Stimulated activated CD8-positive, alpha-beta memory T cell treated with anti-CD3 and anti-CD28 coated beads, Interleukin-15, amount 100 ng/mL, for 4 hours (primary cell): Measurements from ENCODE around the gene SLC25A4.

Source experiments
- DNase-seq, 2 donors: peaks; one replicate each; pipeline ENCODE4 v3.0.0-alpha.2; 2020; ENCODE audit warnings: low read depth in 2 of 2

The SLC25A4 gene

DNA sequence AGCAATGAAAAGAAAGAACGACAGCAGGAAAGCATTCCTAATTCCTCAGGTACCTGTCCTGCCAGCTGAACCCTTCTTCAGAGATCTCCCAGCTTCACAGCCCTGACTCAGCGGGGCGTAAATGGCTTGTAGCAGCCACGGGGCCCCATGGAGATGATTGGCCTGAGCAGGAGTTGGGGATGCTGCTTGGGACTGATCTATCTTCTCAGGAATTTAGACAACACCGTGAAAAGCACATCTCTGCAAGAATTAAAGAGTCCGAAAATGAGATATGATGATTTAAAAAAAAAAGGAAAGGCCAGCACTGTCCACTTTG, 22.5 kb upstream of the SLC25A4 start:
- DNase-seq, result no peak

- no peak for DNase-seq
Measured at GRCh38 chr4:185122681-185123345, 20.3 kb upstream of the SLC25A4 start.

DNA sequence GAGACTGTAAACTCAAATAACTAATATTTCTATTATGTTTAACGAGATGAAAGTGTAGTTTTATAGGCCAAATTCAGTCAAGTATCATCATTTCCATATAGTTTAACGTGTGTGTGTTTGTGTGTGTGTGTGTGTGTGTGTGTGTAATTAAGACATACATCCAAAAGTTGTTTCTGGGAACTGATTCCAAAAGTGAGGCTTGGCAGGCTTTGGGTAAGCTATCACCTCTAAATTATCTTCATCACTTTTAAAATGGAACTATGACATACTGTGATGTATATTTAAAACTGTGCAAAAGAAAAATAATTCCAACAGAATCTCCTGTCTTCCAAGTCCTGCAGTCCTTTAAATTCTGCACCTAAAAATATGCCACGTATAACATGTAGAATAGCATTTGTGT, 19.1 kb upstream of the SLC25A4 start:
- no peak for DNase-seq

GRCh38 chr4:185127021-185127925, 15.8 kb upstream of the SLC25A4 start:
- DNase-seq, result no peak

GRCh38 chr4:185128272-185129119, 14.6 kb upstream of the SLC25A4 start:
- no peak for DNase-seq

- DNase-seq, result no peak
Measured at GRCh38 chr4:185134307-185134869, 8.7 kb upstream of the SLC25A4 start.

DNA sequence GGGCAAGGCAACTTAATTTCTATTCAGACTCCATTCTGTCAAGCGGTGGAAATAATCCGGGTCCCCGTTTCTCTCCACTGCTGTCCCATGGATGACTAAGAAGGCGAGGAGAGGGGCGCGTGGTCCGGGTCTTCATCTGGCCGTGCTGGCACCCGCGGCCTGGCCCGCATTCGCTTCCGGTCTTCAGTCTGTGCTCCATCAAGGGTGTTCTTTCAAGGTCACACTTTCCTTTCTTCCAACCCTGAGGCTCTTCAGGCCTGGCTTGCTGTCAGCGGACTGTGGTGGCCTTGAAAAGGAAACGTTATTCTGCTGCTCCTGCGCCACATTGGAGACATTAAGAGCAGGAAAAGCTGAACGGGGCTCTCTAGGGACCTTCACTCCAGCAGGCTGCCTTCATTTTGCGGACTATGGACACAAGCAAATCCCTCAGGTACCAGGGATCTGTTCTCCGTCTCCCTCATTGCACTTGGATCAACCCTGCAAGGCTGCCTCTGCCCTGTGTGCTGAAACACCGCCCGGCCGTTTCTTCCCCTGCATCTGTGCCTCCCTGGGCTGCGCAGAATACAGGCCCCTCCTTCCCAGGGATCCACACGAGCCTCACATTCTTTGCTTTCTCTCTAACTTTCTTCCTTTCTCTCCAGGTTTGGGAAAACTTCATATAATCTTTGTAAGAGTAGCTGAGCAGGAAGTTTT, 5.7 kb upstream of the SLC25A4 start:
- DNase-seq, result no peak

DNA sequence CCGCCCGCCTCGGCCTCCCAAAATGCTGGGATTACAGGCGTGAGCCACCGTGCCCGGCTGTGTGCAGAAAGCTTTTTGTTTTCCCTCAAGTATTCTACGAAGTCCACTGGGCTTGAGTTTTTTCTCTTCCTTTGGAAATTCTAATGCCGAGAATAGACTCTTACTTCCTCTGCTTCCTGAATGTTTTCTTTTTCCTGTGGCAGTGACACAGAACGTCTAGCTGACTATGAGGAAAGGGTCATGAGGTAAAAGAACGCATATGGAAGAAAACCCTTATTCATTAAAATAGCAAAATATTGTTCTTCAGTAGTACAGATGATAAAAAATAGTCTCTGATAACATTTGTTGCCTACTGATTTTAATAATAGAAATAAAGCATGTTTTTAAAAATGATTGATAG, 4.9 kb upstream of the SLC25A4 start:
- no peak for DNase-seq

- DNase-seq, result no peak
Measured at GRCh38 chr4:185139736-185140135, 3.3 kb upstream of the SLC25A4 start.

GRCh38 chr4:185141777-185142176, 1.3 kb upstream of the SLC25A4 start:
- no peak for DNase-seq

GRCh38 chr4:185142564-185142911, 528 bp upstream of the SLC25A4 start:
- DNase-seq, result no peak

GRCh38 chr4:185143601-185143969, 519 bp downstream of the SLC25A4 start:
- no peak for DNase-seq

DNA sequence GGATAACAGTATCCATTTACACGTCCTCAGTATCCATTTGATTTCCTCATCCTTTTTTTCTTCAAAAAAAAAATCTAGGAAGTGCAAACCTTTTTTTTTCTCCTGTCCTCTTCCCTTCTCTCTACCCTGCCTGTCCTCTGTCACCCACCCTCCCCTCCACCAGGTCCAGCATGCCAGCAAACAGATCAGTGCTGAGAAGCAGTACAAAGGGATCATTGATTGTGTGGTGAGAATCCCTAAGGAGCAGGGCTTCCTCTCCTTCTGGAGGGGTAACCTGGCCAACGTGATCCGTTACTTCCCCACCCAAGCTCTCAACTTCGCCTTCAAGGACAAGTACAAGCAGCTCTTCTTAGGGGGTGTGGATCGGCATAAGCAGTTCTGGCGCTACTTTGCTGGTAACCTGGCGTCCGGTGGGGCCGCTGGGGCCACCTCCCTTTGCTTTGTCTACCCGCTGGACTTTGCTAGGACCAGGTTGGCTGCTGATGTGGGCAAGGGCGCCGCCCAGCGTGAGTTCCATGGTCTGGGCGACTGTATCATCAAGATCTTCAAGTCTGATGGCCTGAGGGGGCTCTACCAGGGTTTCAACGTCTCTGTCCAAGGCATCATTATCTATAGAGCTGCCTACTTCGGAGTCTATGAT, 1.7 kb downstream of the SLC25A4 start:
- DNase-seq, result no peak

DNA sequence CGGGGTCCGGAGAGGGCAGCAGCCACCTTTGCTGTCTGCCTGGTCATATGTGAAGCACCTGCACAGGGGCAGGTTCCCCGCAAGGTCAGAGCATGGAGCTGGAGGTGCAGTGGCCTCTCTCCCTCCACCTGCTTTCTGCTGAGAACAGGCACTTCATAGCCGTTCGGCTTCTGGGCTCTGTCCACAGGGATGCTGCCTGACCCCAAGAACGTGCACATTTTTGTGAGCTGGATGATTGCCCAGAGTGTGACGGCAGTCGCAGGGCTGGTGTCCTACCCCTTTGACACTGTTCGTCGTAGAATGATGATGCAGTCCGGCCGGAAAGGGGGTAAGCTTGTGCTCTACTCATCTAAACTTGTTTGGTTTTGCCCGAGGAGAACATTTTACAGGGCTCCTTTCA, 2.5 kb downstream of the SLC25A4 start:
- DNase-seq, result no peak

- DNase-seq, result no peak
Measured at GRCh38 chr4:185149392-185149791, 6.3 kb downstream of the SLC25A4 start.

DNA sequence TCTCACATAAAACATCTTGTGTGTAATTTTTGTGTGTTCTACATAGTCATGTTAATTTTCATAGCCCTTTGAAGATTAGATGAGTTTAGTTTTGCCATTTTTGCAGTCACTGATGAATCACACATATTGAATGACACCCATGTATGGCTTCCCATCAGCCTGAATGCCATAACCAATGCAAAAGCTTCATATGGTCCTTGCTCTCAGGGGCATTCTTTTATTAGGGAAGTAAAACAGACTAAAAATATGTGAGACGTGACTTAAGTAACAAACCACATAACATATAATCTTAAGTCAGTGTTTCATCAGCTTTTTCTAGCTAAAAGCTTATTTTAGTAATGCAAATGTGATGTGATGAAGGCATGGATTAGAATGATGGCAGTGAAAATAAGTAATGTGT, 8.2 kb downstream of the SLC25A4 start:
- no peak for DNase-seq

DNA sequence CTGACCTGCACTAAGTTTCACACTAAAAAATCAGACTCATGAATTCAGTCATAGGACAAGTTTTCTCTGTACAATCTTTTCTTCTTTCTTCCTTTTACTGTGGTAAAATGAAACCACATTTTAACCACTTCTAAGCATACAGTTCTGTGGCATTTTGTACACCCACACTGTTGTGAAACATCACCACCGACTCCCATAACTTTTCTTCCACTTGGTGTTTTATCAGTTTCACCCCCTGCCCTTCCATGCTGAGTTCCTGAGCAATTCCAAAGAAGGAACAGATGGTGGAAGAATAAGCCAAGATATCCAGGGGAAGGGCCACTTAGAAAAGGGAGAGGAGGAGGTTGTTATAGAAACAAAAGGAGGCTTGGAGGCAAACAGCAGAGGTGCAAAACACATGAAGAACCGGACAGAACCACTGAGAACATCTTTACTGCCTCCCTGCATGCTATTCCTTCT, 22.6 kb downstream of the SLC25A4 start:
- no peak for DNase-seq

GRCh38 chr4:185167234-185167633, 24.2 kb downstream of the SLC25A4 start:
- no peak for DNase-seq

- DNase-seq, result no peak
Measured at GRCh38 chr4:185171373-185172071, 28.5 kb downstream of the SLC25A4 start.

DNA sequence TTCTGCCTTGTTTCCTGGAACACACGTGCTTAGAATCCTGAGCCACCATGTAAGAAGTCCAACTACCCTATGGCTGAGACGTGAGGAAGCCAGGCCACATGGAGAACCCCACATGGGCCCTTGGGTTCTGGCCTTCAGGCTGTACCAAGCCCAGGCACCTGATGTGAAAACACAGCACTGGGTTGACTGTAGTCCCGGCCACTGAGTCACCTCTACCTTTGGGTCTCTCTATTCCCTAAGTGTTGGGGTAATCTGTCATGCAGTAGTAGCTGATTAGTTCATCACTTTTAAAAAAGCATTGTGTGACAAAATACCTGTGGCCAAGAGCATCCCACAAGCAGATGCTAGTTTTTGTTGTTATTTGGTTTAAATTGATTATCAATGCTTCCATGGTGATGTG, 36.4 kb downstream of the SLC25A4 start:
- DNase-seq, result no peak

DNA sequence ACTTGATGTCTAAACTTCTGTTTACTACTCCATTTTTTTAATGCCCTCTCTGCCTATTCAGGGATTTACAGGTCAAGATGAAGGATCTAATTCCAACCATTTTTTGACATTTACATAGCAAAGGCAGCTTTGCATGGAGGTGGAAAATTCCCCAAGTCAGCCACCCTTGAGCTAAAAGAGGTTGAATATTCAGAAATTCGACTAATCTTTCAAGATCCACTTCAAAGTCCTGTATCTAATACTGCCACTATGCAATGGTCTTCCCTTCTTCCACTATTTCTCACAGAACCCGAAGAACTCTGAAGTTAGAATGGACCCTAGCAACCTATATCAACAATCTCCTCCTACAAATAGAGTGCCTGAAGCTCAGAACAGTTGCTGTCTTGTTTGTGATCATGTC, 39.2 kb downstream of the SLC25A4 start:
- DNase-seq, result no peak
